ENCODE measurements around the gene ADAT1. TPM values are rescaled to one million over a fixed set of nuclear protein-coding genes. Genes with fewer than 3 reads are reported as not detected.

The ADAT1 gene
- total and polyA plus RNA-seq, 2 donors (not counting 1 experiment from before 2014, with no cell fraction given) = 28.4 to 71.2 TPM

GRCh38 chr16:75588716-75589115 lies 34.4 kb downstream of the ADAT1 start:
- 100% methylated on average over 3 of the region's 4 CpGs for WGBS (ENCODE audit: insufficient coverage)
- Histone ChIP-seq H3K27me3 (replicated peaks in 1 of 4; ENCODE audit: control extremely low read depth in 1 of 4, control insufficient read depth in 3 of 4, insufficient read depth in 4 of 4, low read length in 3 of 4) (no peaks in the 10 kb centered on the region), H2AFZ (ENCODE audit: insufficient read depth, low read depth, low read length, poor library complexity, severe bottlenecking) (no peak overlapping the region), H4K20me1 (ENCODE audit: control insufficient read depth, insufficient read depth, low read length, poor library complexity, severe bottlenecking) (no peaks in the 10 kb centered on the region), H3K9ac (ENCODE audit: low read length) (no peak overlapping the region), H3K4me1 (ENCODE audit: control insufficient read depth in 2 of 2, insufficient read depth in 2 of 2, low read length in 2 of 2) (peaks cover 19% of the 10 kb centered on the region in 2 donors), H3K4me3 (ENCODE audit: control extremely low read depth in 1 of 5, extremely low read depth in 1 of 5, insufficient read depth in 1 of 5, low read depth in 2 of 5, low read length in 4 of 5) (no peak overlapping the region), H3K36me3 (replicated peaks in 1 of 2; ENCODE audit: control extremely low read depth in 1 of 2, control insufficient read depth in 1 of 2, extremely low read depth in 1 of 2, insufficient read depth in 2 of 2, low read length in 1 of 2) (no peaks in the 10 kb centered on the region), H3K9me3 (ENCODE audit: control extremely low read depth in 1 of 3, control insufficient read depth in 2 of 3, insufficient read depth in 1 of 3, low read length in 2 of 3) (no peaks in the 10 kb centered on the region), H3K4me2 (replicated peaks; ENCODE audit: low read depth, low read length, poor library complexity, severe bottlenecking) (no peak overlapping the region), H3K79me2 (ENCODE audit: control insufficient read depth, insufficient read depth, low read length) (no peaks in the 10 kb centered on the region), H3K27ac (ENCODE audit: low read length in 2 of 2) (no peak overlapping the region)
- ChIA-PET CTCF (no interaction called here), POLR2A (interaction anchor here (0.6 to 0.8 kb wide), 2 partner anchors 29 to 187 kb away, joined by 3 to 4 read pairs; no protein-coding TSS in a partner anchor)
- DNase-seq (no peak), ATAC-seq (ENCODE audit: low read depth) (no peak)
- H3K9me3 Mint-ChIP-seq (ENCODE audit: insufficient read depth) = no peaks in the 10 kb centered on the region
- H3K27ac Mint-ChIP-seq = no peak overlapping the region
- H3K4me3 Mint-ChIP-seq = no peak overlapping the region
- intact Hi-C loops (cut with micrococcal nuclease) = no loop called here
- no peaks in the 10 kb centered on the region for H3K27me3 Mint-ChIP-seq
- TF ChIP-seq EZH2 (IDR thresholded peaks at IDR 0.05; ENCODE audit: borderline replicate concordance, insufficient read depth, low read depth, low read length, poor library complexity, severe bottlenecking) (no peak), CTCF (IDR thresholded peaks at IDR 0.05) (no peak)
- H3K4me1 Mint-ChIP-seq = peaks cover 23% of the 10 kb centered on the region

- no peaks in the 10 kb centered on the region for H3K9me3 ChIP-seq (ENCODE audit: control extremely low read depth in 1 of 3, control insufficient read depth in 2 of 3, insufficient read depth in 1 of 3, low read length in 2 of 3)
- peaks cover 48% of the 10 kb centered on the region for H3K4me1 Mint-ChIP-seq
- WGBS (ENCODE audit: insufficient coverage) = 14% methylated on average over 1 of the region's 3 CpGs
- intact Hi-C loops (cut with micrococcal nuclease) = loop anchor here (2.0 kb wide), 1 partner anchor 13 kb away; no protein-coding TSS in a partner anchor
- ChIA-PET CTCF (interaction anchor here (0.9 to 1.2 kb wide), 2 partner anchors 10 to 32 kb away, joined by 3 read pairs; no protein-coding TSS in a partner anchor), POLR2A (interaction anchor here (0.5 kb wide), 1 partner anchor 30 kb away, joined by 6 read pairs; no protein-coding TSS in a partner anchor)
- peaks cover 30 to 54% of the 10 kb centered on the region in 2 donors for H3K4me1 ChIP-seq (ENCODE audit: control insufficient read depth in 2 of 2, insufficient read depth in 2 of 2, low read length in 2 of 2)
- H4K20me1 ChIP-seq (ENCODE audit: control insufficient read depth, insufficient read depth, low read length, poor library complexity, severe bottlenecking) = no peaks in the 10 kb centered on the region
- no peaks in the 10 kb centered on the region for H3K9me3 Mint-ChIP-seq (ENCODE audit: insufficient read depth)
- no peaks in the 10 kb centered on the region for H3K36me3 ChIP-seq (replicated peaks in 1 of 2; ENCODE audit: control extremely low read depth in 1 of 2, control insufficient read depth in 1 of 2, extremely low read depth in 1 of 2, insufficient read depth in 2 of 2, low read length in 1 of 2)
- peak overlapping the region in 1 of 5 experiments; percentile 29 for H3K4me3 ChIP-seq (ENCODE audit: control extremely low read depth in 1 of 5, extremely low read depth in 1 of 5, insufficient read depth in 1 of 5, low read depth in 2 of 5, low read length in 4 of 5)
- H3K4me3 Mint-ChIP-seq = peak overlapping the region; percentile 33
- ATAC-seq (ENCODE audit: low read depth) (peak; percentile 87), DNase-seq (peak; percentile 60)
- H3K79me2 ChIP-seq (ENCODE audit: control insufficient read depth, insufficient read depth, low read length) = no peaks in the 10 kb centered on the region
- no peak for TF ChIP-seq CTCF (IDR thresholded peaks at IDR 0.05)
- no peak for TF ChIP-seq EZH2 (IDR thresholded peaks at IDR 0.05; ENCODE audit: borderline replicate concordance, insufficient read depth, low read depth, low read length, poor library complexity, severe bottlenecking)
- H2AFZ ChIP-seq (ENCODE audit: insufficient read depth, low read depth, low read length, poor library complexity, severe bottlenecking) = peak overlapping the region; percentile 54
- H3K9ac ChIP-seq (ENCODE audit: low read length) = peak overlapping the region; percentile 39
- H3K27me3 ChIP-seq (replicated peaks in 1 of 4; ENCODE audit: control extremely low read depth in 1 of 4, control insufficient read depth in 3 of 4, insufficient read depth in 4 of 4, low read length in 3 of 4) = no peaks in the 10 kb centered on the region
- peak overlapping the region; percentile 65 for H3K27ac Mint-ChIP-seq
- no peaks in the 10 kb centered on the region for H3K27me3 Mint-ChIP-seq
- peak overlapping the region; percentile 34 to 70 for H3K27ac ChIP-seq (ENCODE audit: low read length in 2 of 2)
- peak overlapping the region; percentile 42 for H3K4me2 ChIP-seq (replicated peaks; ENCODE audit: low read depth, low read length, poor library complexity, severe bottlenecking)
These were observed 39.0 kb downstream of the ADAT1 start for GRCh38 chr16:75584108-75584507.

Measured in B cell (primary cell).